ENCODE measurements around the gene C3orf38. TPM values are rescaled to one million over a fixed set of nuclear protein-coding genes. Genes with fewer than 3 reads are reported as not detected.

C3orf38 gene
- total RNA-seq, 1 donor from 2014 or later: 15.3 TPM

GRCh38 chr3:88141458-88142083, 8.2 kb upstream of the C3orf38 start:
- H3K4me3 ChIP-seq (ENCODE audit: low read depth, low read length): no peak overlapping the region
- no peak for DNase-seq (ENCODE audit: low read depth)
- TF ChIP-seq CTCF (conservative IDR thresholded peaks at IDR 0.05; ENCODE audit: low read depth, low read length): no peak

GRCh38 chr3:88142094-88142624, 7.6 kb upstream of the C3orf38 start:
- TF ChIP-seq CTCF (conservative IDR thresholded peaks at IDR 0.05; ENCODE audit: low read depth, low read length): no peak
- DNase-seq (ENCODE audit: low read depth): no peak

GRCh38 chr3:88147261-88147660, 2.5 kb upstream of the C3orf38 start:
- no peak overlapping the region for H3K4me3 ChIP-seq (ENCODE audit: low read depth, low read length)
- TF ChIP-seq CTCF (conservative IDR thresholded peaks at IDR 0.05; ENCODE audit: low read depth, low read length): no peak
- DNase-seq (ENCODE audit: low read depth): no peak

More at GRCh38 chr3:88142094-88142624, 7.6 kb upstream of the C3orf38 start:
- no peak overlapping the region for H3K4me3 ChIP-seq (ENCODE audit: low read depth, low read length)

GRCh38 chr3:88148651-88149050, 1.1 kb upstream of the C3orf38 start:
- TF ChIP-seq CTCF (conservative IDR thresholded peaks at IDR 0.05; ENCODE audit: low read depth, low read length): no peak
- no peak for DNase-seq (ENCODE audit: low read depth)
- H3K4me3 ChIP-seq (ENCODE audit: low read depth, low read length): peak overlapping the region; percentile 99

GRCh38 chr3:88149101-88149508, 654 bp upstream of the C3orf38 start:
- no peak for TF ChIP-seq CTCF (conservative IDR thresholded peaks at IDR 0.05; ENCODE audit: low read depth, low read length)
- no peak for DNase-seq (ENCODE audit: low read depth)
- peak overlapping the region; percentile 99 for H3K4me3 ChIP-seq (ENCODE audit: low read depth, low read length)

GRCh38 chr3:88150371-88150770, 612 bp downstream of the C3orf38 start:
- peak overlapping the region; percentile 99 for H3K4me3 ChIP-seq (ENCODE audit: low read depth, low read length)
- no peak for TF ChIP-seq CTCF (conservative IDR thresholded peaks at IDR 0.05; ENCODE audit: low read depth, low read length)
- no peak for DNase-seq (ENCODE audit: low read depth)

- no peak for TF ChIP-seq CTCF (conservative IDR thresholded peaks at IDR 0.05; ENCODE audit: low read depth, low read length)
- DNase-seq (ENCODE audit: low read depth): no peak
Observed at GRCh38 chr3:88150806-88151205, 1.0 kb downstream of the C3orf38 start.

More at GRCh38 chr3:88150806-88151205, 1.0 kb downstream of the C3orf38 start:
- peak overlapping the region; percentile 99 for H3K4me3 ChIP-seq (ENCODE audit: low read depth, low read length)
